HFF-Myc (cell line): Measurements from ENCODE around the gene C2orf92.

ENCODE experiments used
- DNase-seq: peaks from one replicate; pipeline ENCODE4 v3.0.0-alpha.2; 2011; ENCODE audit warnings: low read depth; ENCODE audit errors: extremely low read depth
- H3K4me3 ChIP-seq: replicated peaks from 2 replicates; pipeline ENCODE4 v1.5.1; 2011; ENCODE audit warnings: low read depth, mild to moderate bottlenecking, control low read depth, low read length
- TF ChIP-seq, protein P1 (sequence below): IDR thresholded peaks from 2 replicates; pipeline ENCODE4 v1.5.1; 2012; ENCODE audit warnings: mild to moderate bottlenecking, low read depth, low read length, control low read depth; ENCODE audit errors: missing control alignments

C2orf92 gene

DNA sequence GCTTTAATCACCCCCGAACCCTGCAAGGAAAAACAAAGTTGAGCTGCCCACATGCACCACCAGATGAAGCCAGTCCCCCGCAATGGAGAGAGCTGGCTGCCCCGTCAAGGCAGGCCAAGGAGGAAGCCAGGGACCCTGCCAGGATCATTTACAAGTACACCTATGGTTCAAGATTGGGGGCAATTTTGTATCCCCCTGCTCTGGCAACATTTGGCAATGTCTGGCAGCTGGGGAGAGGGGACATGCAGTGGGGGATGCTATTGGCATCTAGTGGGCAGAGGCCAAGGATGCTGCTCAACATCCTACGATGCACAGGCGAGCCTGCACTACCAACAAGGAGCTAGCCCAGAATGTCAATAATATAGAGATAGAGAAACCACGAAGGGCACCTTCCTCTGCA lies 7.6 kb upstream of the C2orf92 start:
- peak overlapping the region; percentile 93 for H3K4me3 ChIP-seq
- TF ChIP-seq, protein P1, sequence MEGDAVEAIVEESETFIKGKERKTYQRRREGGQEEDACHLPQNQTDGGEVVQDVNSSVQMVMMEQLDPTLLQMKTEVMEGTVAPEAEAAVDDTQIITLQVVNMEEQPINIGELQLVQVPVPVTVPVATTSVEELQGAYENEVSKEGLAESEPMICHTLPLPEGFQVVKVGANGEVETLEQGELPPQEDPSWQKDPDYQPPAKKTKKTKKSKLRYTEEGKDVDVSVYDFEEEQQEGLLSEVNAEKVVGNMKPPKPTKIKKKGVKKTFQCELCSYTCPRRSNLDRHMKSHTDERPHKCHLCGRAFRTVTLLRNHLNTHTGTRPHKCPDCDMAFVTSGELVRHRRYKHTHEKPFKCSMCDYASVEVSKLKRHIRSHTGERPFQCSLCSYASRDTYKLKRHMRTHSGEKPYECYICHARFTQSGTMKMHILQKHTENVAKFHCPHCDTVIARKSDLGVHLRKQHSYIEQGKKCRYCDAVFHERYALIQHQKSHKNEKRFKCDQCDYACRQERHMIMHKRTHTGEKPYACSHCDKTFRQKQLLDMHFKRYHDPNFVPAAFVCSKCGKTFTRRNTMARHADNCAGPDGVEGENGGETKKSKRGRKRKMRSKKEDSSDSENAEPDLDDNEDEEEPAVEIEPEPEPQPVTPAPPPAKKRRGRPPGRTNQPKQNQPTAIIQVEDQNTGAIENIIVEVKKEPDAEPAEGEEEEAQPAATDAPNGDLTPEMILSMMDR = no peak
- DNase-seq = no peak

DNA sequence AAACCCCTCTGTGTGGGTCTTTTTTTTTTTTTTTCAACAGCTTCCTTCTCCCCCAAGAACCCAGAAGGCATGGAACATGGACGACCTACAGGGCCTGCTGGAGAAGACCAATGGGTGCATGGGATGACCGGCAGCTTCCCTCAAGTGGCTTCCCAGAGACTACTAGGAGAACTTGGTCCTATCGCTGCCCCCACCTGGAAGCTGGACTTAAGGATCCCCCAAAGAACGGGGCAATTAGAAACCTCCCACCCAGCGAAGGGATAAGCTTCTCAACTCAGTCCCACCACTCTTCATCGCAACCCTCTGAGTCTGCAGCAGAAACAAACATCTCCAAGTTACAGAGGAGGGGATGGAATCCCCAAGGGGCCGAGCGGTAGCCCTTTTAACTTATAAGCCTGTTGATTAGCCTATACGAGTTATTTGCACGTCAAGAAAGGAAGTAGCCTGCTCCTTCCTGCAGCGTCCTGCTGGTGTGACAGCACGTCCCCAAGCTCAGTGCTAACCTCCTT lies 7.1 kb upstream of the C2orf92 start:
- peak overlapping the region; percentile 93 for H3K4me3 ChIP-seq
- no peak for DNase-seq
- TF ChIP-seq, protein P1 = no peak

DNA sequence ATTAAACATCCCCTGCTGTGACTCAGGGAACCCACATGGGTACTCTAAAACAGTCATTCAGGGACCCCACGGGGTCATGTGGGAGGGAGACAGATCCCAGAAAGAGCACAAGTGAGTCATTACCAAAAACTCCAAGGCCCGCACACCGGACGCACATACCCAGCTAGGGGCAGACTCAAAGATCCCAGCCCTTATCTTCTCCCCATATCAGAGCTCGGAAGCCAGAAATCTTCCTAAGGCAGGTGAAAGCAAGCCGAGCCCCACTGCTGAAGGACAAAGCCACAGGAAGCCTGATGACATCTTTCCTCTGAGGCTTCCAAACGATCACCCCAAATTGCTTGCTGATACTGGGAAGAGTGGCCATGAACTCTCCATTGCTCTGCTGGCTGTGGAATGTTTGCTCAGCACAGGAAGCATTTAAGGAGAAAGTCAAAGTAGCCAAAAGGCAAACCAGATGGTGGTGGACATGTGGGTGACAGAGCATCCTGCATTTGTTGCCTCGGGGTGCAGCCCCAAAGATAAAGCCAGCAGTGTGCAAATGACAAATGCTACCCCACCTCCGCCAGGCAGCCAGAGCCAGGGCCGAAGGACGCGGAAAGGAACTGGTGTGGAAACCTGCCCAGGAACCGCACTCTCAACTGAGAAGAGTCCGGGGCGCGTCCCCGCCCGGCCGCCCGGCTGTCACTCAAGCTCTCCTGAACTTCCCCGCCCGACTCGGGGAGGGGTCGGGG lies 6.5 kb upstream of the C2orf92 start:
- peak overlapping the region; percentile 93 for H3K4me3 ChIP-seq
- DNase-seq = peak; percentile 73
- TF ChIP-seq, protein P1 = no peak

DNA sequence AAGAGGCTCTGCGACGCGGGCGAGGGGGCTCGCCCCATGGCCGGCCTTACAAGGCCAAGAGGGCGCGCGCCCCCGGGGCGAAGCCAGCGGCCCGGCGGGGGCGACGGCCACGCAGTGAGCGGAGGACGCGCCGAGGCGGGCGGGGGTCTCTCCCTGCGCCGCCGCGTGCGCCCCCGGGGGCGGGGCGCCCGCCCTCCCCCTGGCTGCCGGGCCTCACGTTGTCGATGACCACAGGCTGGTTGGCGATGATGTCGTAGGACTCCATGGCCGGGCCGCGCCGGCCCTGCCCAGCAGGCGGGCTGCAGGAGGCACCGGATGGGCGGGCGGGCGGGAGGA lies 5.9 kb upstream of the C2orf92 start:
- H3K4me3 ChIP-seq = peak overlapping the region; percentile 93
- no peak for DNase-seq
- TF ChIP-seq, protein P1 = no peak

DNA sequence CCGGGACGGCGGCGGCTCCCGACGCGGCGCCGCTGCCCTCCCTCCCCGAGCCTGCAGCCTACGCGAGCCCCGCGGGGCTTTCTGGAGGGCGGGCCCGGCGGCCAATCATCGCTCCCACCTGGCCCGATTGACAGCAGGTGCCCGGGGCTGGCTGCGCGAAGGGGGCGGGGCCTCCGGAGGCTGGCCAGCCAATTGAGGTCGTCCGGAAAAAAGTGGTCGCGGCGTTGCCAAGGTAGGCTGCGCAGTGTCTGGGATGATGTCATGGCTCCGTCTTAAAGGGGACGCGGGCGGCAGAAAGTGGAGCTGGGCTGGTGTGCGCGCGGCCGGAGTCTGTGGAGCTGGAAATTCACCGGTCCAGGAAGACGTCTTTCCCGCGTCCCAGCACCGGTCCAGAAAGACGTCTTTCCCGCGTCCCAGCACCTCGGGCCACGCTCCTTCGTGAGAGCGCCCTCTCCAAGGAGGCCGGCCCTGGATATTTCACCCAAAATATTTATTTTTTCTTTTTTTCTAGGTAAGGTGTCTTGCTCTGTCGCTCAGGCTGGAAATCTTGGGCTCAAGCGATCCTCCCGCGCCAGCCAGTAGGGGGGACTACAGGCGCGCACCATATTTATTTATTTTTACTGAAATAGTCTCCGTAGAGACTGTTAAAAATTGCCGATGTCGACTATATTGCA lies 5.4 kb upstream of the C2orf92 start, which contains the start of gene ACTR1B:
TSS of gene ACTR1B (minus strand) at position 83 of the 674 bp plus-strand sequence. CDS start 154 bp downstream, outside the sequence.
- TF ChIP-seq, protein P1 = peak; percentile 53
- H3K4me3 ChIP-seq = peak within 1 kb of the TSS; percentile 93
- DNase-seq = peak; percentile 97

DNA sequence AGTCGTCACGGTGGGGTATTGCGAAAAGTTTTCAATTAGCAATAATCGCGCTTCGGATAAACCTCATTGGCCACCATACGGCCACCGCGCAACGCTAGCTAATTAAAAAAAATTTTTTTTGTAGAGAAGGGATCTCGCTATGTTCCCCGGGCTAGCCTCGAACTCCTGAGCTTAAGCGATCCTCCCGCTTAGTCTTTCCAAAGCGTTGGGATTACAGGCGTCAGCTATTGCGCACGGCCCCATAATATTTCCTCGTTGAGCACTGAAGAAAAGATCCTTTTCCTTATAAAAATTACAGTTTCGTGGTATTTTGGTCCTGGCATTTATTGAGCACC lies 4.9 kb upstream of the C2orf92 start:
- TF ChIP-seq, protein P1 = no peak
- no peak for DNase-seq
- H3K4me3 ChIP-seq = peak overlapping the region; percentile 93

DNA sequence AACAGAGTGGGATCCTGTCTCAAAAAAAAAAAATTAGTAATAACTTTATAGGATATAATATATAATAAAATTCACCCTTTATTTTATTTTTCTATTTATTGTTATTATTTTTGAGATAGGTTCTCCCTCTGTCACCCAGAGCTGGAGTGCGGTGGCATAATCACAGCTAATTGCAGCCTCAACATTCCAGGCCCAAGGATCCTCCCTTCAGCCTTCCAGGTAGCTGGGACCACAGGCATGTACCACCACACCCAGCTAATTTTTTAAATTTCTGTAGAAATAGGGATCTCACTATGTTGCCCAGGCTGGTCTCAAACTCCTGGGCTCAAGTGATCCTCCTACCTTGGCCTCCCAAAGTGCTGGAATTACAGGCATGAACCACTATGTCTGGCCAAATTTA lies 958 bp downstream of the C2orf92 start:
- TF ChIP-seq, protein P1 = no peak
- DNase-seq = no peak
- no peak overlapping the region for H3K4me3 ChIP-seq
